GM19239 (cell line): ENCODE results near the gene B3GNT3.

Source experiments
- DNase-seq: peaks from one replicate; pipeline ENCODE4 v3.0.0; 2011; ENCODE audit warnings: low spot score; ENCODE audit not compliant: insufficient read length
- FAIRE-seq: peaks from 2 replicates; lab custom pipeline; 2011; peaks lifted over from hg19 to GRCh38; lab: Jason Lieb, UNC

B3GNT3 gene

DNA sequence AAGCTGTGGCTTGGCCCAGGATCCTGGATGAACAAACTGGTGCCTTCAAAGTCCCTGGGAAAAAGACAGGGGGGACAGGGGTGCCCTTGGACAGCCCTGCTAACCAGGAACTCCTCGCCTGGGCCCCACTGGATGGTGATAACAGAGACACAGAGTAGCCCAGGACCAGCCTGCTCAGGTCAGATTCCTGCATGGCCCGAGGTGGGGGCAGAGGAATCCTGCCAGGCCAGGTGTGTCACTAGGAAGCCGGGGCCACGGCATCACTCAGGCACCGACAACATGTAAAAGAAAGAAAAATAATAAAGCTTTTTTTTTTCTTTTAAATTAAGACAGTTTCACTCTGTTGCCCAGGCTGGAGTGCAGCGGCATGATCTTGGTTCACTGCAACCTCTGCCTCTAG is 59.1 kb downstream of the B3GNT3 start:
- DNase-seq (no peak), FAIRE-seq (no peak)

DNA sequence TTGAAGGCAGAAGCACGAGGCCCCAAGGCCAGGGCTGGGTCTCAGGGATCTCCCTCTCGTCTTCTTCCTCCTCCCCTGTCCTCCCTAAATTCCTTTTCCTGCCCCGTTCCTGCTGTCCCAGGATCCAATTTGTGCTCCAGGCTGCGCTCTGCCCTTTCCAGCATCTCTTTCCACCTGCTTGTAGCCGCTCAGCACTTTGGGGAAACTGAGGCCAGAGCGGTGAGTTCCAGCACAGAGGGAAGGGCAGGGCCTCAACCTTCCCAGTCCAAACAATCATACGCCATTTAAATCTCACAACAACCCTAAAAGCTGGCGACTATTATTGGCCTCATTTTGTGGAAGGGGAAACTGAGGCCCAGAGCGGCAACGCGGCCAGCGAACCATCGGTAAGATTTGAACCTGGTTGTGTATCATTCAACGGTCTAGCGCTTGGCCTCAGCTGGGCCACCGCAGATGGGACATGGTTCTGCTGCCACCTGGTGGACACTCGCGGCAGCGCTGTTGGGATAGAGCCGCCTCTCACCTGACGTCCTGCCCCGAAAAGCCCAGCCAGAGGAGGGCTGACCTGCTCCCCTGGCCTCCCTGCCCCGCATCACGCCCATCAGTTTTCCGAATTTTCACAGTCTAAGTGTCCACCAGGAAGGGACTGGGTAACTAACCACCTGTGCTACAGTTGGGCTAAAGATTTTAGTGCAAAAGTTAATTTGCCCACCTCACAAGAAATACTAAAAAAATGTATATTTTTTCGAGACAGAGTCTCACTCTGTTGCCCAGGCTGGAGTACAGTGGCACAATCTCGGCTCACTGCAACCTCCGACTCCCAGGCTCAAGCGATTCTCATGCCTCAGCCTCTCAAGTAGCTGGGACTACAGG is 60.6 kb downstream of the B3GNT3 start:
- FAIRE-seq (peak; percentile 82), DNase-seq (peak; percentile 62)

GRCh38 chr19:17859533-17860330 is 64.8 kb downstream of the B3GNT3 start, which contains the start of gene RPL18A:
RPL18A (plus strand) TSS chr19:17859910; CDS start chr19:17859957, 47 bp downstream.
- FAIRE-seq (peak; percentile 98), DNase-seq (peak; percentile 92)

DNA sequence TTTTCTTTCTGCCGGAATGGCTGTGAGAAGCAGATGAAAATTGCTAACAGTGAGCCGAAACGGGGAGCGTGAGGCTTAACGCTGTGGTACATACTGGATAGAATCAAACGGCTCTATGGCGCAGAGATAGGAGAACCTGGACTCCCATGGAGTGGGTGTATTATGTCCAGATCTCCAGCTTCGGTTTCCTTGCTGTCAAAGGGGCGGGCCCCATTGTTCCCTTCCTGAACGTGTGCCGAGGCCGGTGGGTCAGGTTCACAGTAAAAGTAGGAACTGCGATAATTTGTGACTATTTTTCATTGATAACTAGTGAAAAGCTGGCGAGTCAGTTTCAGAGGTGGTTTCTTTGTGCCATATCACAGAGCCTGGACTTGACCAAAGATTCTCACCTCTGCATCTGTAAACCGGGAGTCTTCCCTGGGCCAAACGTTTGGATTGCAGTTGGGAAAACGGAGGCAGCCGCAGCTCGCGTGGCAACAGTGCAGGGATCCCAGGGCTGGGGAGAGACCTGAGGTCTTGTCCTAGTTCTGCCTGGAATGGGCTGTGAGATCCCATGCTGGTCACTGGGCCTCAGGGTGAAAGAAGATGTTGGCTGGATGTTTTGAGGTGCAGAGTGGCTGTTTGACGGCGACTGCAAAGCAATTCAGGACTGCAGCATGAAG is 65.5 kb downstream of the B3GNT3 start:
- FAIRE-seq (no peak), DNase-seq (no peak)

GRCh38 chr19:17860993-17861360 is 66.0 kb downstream of the B3GNT3 start:
- DNase-seq = no peak
- no peak for FAIRE-seq

- DNase-seq (no peak), FAIRE-seq (peak; percentile 4)
Observed at GRCh38 chr19:17861542-17862402, 66.8 kb downstream of the B3GNT3 start.

- no peak for FAIRE-seq
- no peak for DNase-seq
Observed at GRCh38 chr19:17862711-17863519, 68.0 kb downstream of the B3GNT3 start.
